Measurements from ENCODE around the gene CCDC142. TPM values are rescaled to one million over a fixed set of nuclear protein-coding genes. Genes with fewer than 3 reads are reported as not detected.

The CCDC142 gene
- total RNA-seq, 2 experiments from 2014 or later: 3.7 to 5.8 TPM

- peaks cover 53% of the 10 kb centered on the region for H3K4me1 Mint-ChIP-seq (ENCODE audit: low read depth)
- no peak for DNase-seq
- H3K27ac Mint-ChIP-seq: no peak overlapping the region
- peaks cover 70% of the 10 kb centered on the region for H3K27me3 Mint-ChIP-seq (ENCODE audit: low read depth)
- intact Hi-C loops (cut with micrococcal nuclease): loop anchor here (10.0 kb wide), 1 partner anchor 453 kb away; the partner anchor contains the start of gene POLE4
- CTCF ChIA-PET: interaction anchor here (0.6 to 4.8 kb wide), 5 partner anchors 13 to 1301 kb away, joined by 3 to 24 read pairs (median 10); partner anchors contain the start of genes CCDC142, TLX2 and TTC31
- H3K9me3 Mint-ChIP-seq: no peaks in the 10 kb centered on the region
- peaks cover 17% of the 10 kb centered on the region for H3K36me3 Mint-ChIP-seq (ENCODE audit: low read depth)
- H3K4me3 Mint-ChIP-seq: peak overlapping the region; percentile 36
Measured at GRCh38 chr2:74501335-74502071, 18.7 kb upstream of the CCDC142 start.

GRCh38 chr2:74500578-74500946 lies 17.8 kb upstream of the CCDC142 start:
- peaks cover 13% of the 10 kb centered on the region for H3K36me3 Mint-ChIP-seq (ENCODE audit: low read depth)
- no peak overlapping the region for H3K4me3 Mint-ChIP-seq
- peaks cover 49% of the 10 kb centered on the region for H3K4me1 Mint-ChIP-seq (ENCODE audit: low read depth)
- no peaks in the 10 kb centered on the region for H3K9me3 Mint-ChIP-seq
- H3K27me3 Mint-ChIP-seq (ENCODE audit: low read depth): peaks cover 70% of the 10 kb centered on the region
- CTCF ChIA-PET: interaction anchor here (0.6 to 3.7 kb wide), 5 partner anchors 14 to 86 kb away, joined by 3 to 24 read pairs (median 6); partner anchors contain the start of genes CCDC142, TLX2 and TTC31
- DNase-seq: no peak
- intact Hi-C loops (cut with micrococcal nuclease): loop anchor here (10.0 kb wide), 1 partner anchor 454 kb away; the partner anchor contains the start of gene POLE4
- H3K27ac Mint-ChIP-seq: no peak overlapping the region

GRCh38 chr2:74499940-74500577 lies 17.3 kb upstream of the CCDC142 start:
- Mint-ChIP-seq H3K27ac (no peak overlapping the region), H3K4me1 (ENCODE audit: low read depth) (peaks cover 46% of the 10 kb centered on the region), H3K36me3 (ENCODE audit: low read depth) (peaks cover 8% of the 10 kb centered on the region), H3K9me3 (no peaks in the 10 kb centered on the region), H3K27me3 (ENCODE audit: low read depth) (peaks cover 70% of the 10 kb centered on the region), H3K4me3 (no peak overlapping the region)
- CTCF ChIA-PET: interaction anchor here (0.6 to 3.7 kb wide), 5 partner anchors 15 to 87 kb away, joined by 3 to 24 read pairs (median 6); partner anchors contain the start of genes CCDC142, TLX2 and TTC31
- intact Hi-C loops (cut with micrococcal nuclease): loop anchor here (5.0 to 10.0 kb wide), 2 partner anchors 32 to 455 kb away; partner anchors contain the start of gene POLE4
- DNase-seq: no peak

GRCh38 chr2:74499267-74499939 lies 16.6 kb upstream of the CCDC142 start, which contains the start of gene LBX2:
Gene LBX2, minus strand, starts transcription at chr2:74499603. Its CDS starts 66 bp downstream, at chr2:74499537.
- CTCF ChIA-PET: interaction anchor here (1.8 to 3.7 kb wide), 2 partner anchors 17 to 87 kb away, joined by 6 to 24 read pairs; partner anchors contain the start of genes CCDC142 and TTC31
- peak; percentile 43 for DNase-seq
- H3K36me3 Mint-ChIP-seq (ENCODE audit: low read depth): peaks cover 2% of the 10 kb centered on the region
- intact Hi-C loops (cut with micrococcal nuclease): loop anchor here (5.0 kb wide), 1 partner anchor 33 kb away; no protein-coding TSS in a partner anchor
- peaks cover 40% of the 10 kb centered on the region for H3K4me1 Mint-ChIP-seq (ENCODE audit: low read depth)
- no peak within 1 kb of the TSS for H3K27ac Mint-ChIP-seq
- peaks cover 66% of the 10 kb centered on the region for H3K27me3 Mint-ChIP-seq (ENCODE audit: low read depth)
- no peaks in the 10 kb centered on the region for H3K9me3 Mint-ChIP-seq
- peak within 1 kb of the TSS; percentile 67 for H3K4me3 Mint-ChIP-seq

GRCh38 chr2:74498500-74499266 lies 15.9 kb upstream of the CCDC142 start:
- Mint-ChIP-seq H3K4me3 (peak overlapping the region; percentile 67), H3K9me3 (no peaks in the 10 kb centered on the region), H3K36me3 (ENCODE audit: low read depth) (peaks cover 3% of the 10 kb centered on the region), H3K27me3 (ENCODE audit: low read depth) (peaks cover 59% of the 10 kb centered on the region), H3K4me1 (ENCODE audit: low read depth) (peaks cover 34% of the 10 kb centered on the region), H3K27ac (no peak overlapping the region)
- intact Hi-C loops (cut with micrococcal nuclease): loop anchor here (1.0 to 5.0 kb wide), 3 partner anchors 18 to 89 kb away; no protein-coding TSS in a partner anchor
- peak; percentile 45 for DNase-seq
- CTCF ChIA-PET: interaction anchor here (1.0 to 3.7 kb wide), 3 partner anchors 17 to 88 kb away, joined by 3 to 24 read pairs (median 6); partner anchors contain the start of genes CCDC142 and TTC31

GRCh38 chr2:74497777-74498499 lies 15.1 kb upstream of the CCDC142 start:
- no peak for DNase-seq
- intact Hi-C loops (cut with micrococcal nuclease): loop anchor here (1.0 to 5.0 kb wide), 3 partner anchors 18 to 89 kb away; no protein-coding TSS in a partner anchor
- peak overlapping the region; percentile 67 for H3K4me3 Mint-ChIP-seq
- peaks cover 30% of the 10 kb centered on the region for H3K4me1 Mint-ChIP-seq (ENCODE audit: low read depth)
- peaks cover 6% of the 10 kb centered on the region for H3K36me3 Mint-ChIP-seq (ENCODE audit: low read depth)
- H3K27me3 Mint-ChIP-seq (ENCODE audit: low read depth): peaks cover 51% of the 10 kb centered on the region
- CTCF ChIA-PET: interaction anchor here (1.0 kb wide), 1 partner anchor 47 kb away, joined by 3 read pairs; no protein-coding TSS in a partner anchor
- H3K27ac Mint-ChIP-seq: no peak overlapping the region
- no peaks in the 10 kb centered on the region for H3K9me3 Mint-ChIP-seq

- Mint-ChIP-seq H3K27ac (no peak overlapping the region), H3K36me3 (ENCODE audit: low read depth) (peaks cover 9% of the 10 kb centered on the region)
Measured at GRCh38 chr2:74496997-74497776, 14.4 kb upstream of the CCDC142 start.

GRCh38 chr2:74495440-74495839 lies 12.6 kb upstream of the CCDC142 start:
- Mint-ChIP-seq H3K27me3 (ENCODE audit: low read depth) (peaks cover 26% of the 10 kb centered on the region), H3K9me3 (no peaks in the 10 kb centered on the region), H3K4me3 (no peak overlapping the region), H3K4me1 (ENCODE audit: low read depth) (peaks cover 21% of the 10 kb centered on the region), H3K36me3 (ENCODE audit: low read depth) (peaks cover 15% of the 10 kb centered on the region), H3K27ac (no peak overlapping the region)
- no peak for DNase-seq
- intact Hi-C loops (cut with micrococcal nuclease): loop anchor here (5.0 kb wide), 1 partner anchor 37 kb away; no protein-coding TSS in a partner anchor
- CTCF ChIA-PET: interaction anchor here (3.9 kb wide), 1 partner anchor 92 kb away, joined by 21 read pairs; no protein-coding TSS in a partner anchor

More at GRCh38 chr2:74496997-74497776, 14.4 kb upstream of the CCDC142 start:
- Mint-ChIP-seq H3K27me3 (ENCODE audit: low read depth) (peaks cover 44% of the 10 kb centered on the region), H3K9me3 (no peaks in the 10 kb centered on the region), H3K4me3 (peak overlapping the region; percentile 67), H3K4me1 (ENCODE audit: low read depth) (peaks cover 24% of the 10 kb centered on the region)
- CTCF ChIA-PET: interaction anchor here (1.0 kb wide), 1 partner anchor 48 kb away, joined by 3 read pairs; no protein-coding TSS in a partner anchor
- no peak for DNase-seq
- intact Hi-C loops (cut with micrococcal nuclease): loop anchor here (5.0 kb wide), 1 partner anchor 35 kb away; no protein-coding TSS in a partner anchor

- H3K36me3 Mint-ChIP-seq (ENCODE audit: low read depth): peaks cover 19% of the 10 kb centered on the region
- DNase-seq: no peak
- no peak overlapping the region for H3K4me3 Mint-ChIP-seq
- no peaks in the 10 kb centered on the region for H3K9me3 Mint-ChIP-seq
- CTCF ChIA-PET: interaction anchor here (0.6 to 3.9 kb wide), 3 partner anchors 50 to 98 kb away, joined by 3 to 21 read pairs (median 4); no protein-coding TSS in a partner anchor
- H3K4me1 Mint-ChIP-seq (ENCODE audit: low read depth): peaks cover 11% of the 10 kb centered on the region
- H3K27me3 Mint-ChIP-seq (ENCODE audit: low read depth): peaks cover 12% of the 10 kb centered on the region
- intact Hi-C loops (cut with micrococcal nuclease): no loop called here
- no peak overlapping the region for H3K27ac Mint-ChIP-seq
Measured at GRCh38 chr2:74493546-74493945, 10.7 kb upstream of the CCDC142 start.

All from activated naive CD4-positive, alpha-beta T cell treated with anti-CD3 and anti-CD28 coated beads for 36 hours (primary cell).